ENCODE results near the gene TLR3.

- no peak for TF ChIP-seq POLR2A (IDR thresholded peaks at IDR 0.05; ENCODE audit: low read depth, low read length)
- TF ChIP-seq TAF1 (IDR thresholded peaks at IDR 0.05; ENCODE audit: low read depth, low read length): no peak
Measured at GRCh38 chr4:186030795-186031194, 38.2 kb upstream of the TLR3 start.

Measured in GM12891 (cell line).